Measurements from ENCODE around the gene NHP2. TPM values are rescaled to one million over a fixed set of nuclear protein-coding genes. Genes with fewer than 3 reads are reported as not detected.

The NHP2 gene
- total RNA-seq, 4 donors from 2014 or later: 28.1 to 116 (median 96.7) TPM

DNA sequence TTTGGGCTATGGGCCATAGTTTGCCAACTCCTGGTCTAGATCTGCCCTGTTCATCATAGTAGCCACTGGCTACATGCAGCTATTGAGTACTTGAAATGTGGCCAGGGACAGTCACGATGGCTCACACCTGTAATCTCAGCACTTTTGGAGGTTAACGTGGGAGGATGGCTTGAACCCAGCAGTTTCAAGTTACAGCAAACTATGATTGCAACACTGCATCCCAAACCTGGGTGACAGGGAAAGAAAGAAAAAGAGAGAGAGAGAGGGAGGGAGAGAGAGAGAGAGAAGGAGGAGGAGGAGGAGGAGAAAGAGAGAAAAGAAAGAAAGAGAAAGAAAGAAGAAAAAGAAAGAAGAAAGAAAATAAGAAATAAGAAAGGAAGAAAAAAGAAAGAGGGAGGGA lies 38.6 kb upstream of the NHP2 start:
- in situ Hi-C loops (cut with MboI; ENCODE audit: low pct_ligation_motif_present in 1 of 4, low pct_unique_long_range_greater_than_20kb in 1 of 4, low sequenced_read_pairs in 3 of 4) (no loop called here), intact Hi-C loops (cut with DNase I; ENCODE audit: low total_unique reads) (no loop called here)
- no peak for DNase-seq
- H3K27me3 ChIP-seq: peaks cover 12% of the 10 kb centered on the region
- no peaks in the 10 kb centered on the region for H3K9me3 ChIP-seq
- H3K27ac ChIP-seq: no peak overlapping the region
- H3K4me3 ChIP-seq: no peak overlapping the region
- no peak for TF ChIP-seq CTCF (IDR thresholded peaks at IDR 0.05)
- no peak for TF ChIP-seq EP300 (IDR thresholded peaks at IDR 0.05; ENCODE audit: low read depth)
- TF ChIP-seq POLR2A (IDR thresholded peaks at IDR 0.05): no peak
- no peak for TF ChIP-seq POLR2AphosphoS5 (IDR thresholded peaks at IDR 0.05)
- no peaks in the 10 kb centered on the region for H3K4me1 ChIP-seq
- WGBS, 2 donors (ENCODE audit: low coverage in 1 of 2): 79% methylated on average over 2 of the region's 2 CpGs; no CpG with 5 or more reads in 1 of the 2 donors
- no peaks in the 10 kb centered on the region for H3K36me3 ChIP-seq

DNA sequence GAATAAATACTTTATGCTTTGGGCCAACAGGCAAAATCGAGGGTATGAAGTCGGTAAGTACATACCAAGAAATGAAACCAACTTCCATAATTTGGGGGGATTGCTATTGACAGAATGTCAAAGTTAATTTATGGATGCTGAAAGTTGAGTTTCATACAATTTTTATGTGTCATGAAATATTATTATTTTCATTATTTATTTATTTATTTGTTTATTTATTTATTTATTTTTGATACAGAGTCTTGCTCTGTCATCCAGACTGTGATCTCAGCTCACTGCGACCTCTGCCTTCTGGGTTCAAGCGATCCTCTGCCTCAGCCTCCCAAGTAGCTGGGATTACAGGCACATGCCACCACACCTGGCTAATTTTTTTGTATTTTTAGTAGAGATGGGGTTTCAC lies 38.0 kb upstream of the NHP2 start:
- Histone ChIP-seq H3K27me3 (peaks cover 12% of the 10 kb centered on the region), H3K4me3 (no peak overlapping the region), H3K27ac (no peak overlapping the region), H3K4me1 (no peaks in the 10 kb centered on the region), H3K36me3 (no peaks in the 10 kb centered on the region), H3K9me3 (no peaks in the 10 kb centered on the region)
- intact Hi-C loops (cut with DNase I; ENCODE audit: low total_unique reads): no loop called here
- in situ Hi-C loops (cut with MboI; ENCODE audit: low pct_ligation_motif_present in 1 of 4, low pct_unique_long_range_greater_than_20kb in 1 of 4, low sequenced_read_pairs in 3 of 4): no loop called here
- DNase-seq: no peak
- 71 to 97% methylated on average over 3 to 4 of the region's 4 CpGs for WGBS, 2 donors (ENCODE audit: low coverage in 1 of 2)
- TF ChIP-seq POLR2AphosphoS5 (IDR thresholded peaks at IDR 0.05): no peak
- no peak for TF ChIP-seq EP300 (IDR thresholded peaks at IDR 0.05; ENCODE audit: low read depth)
- TF ChIP-seq POLR2A (IDR thresholded peaks at IDR 0.05): no peak
- TF ChIP-seq CTCF (IDR thresholded peaks at IDR 0.05): no peak

- in situ Hi-C loops (cut with MboI; ENCODE audit: low pct_ligation_motif_present in 1 of 4, low pct_unique_long_range_greater_than_20kb in 1 of 4, low sequenced_read_pairs in 3 of 4) (no loop called here), intact Hi-C loops (cut with DNase I; ENCODE audit: low total_unique reads) (no loop called here)
- peaks cover 6% of the 10 kb centered on the region for H3K27me3 ChIP-seq
- H3K27ac ChIP-seq: no peak overlapping the region
- no peak overlapping the region for H3K4me3 ChIP-seq
- TF ChIP-seq POLR2AphosphoS5 (IDR thresholded peaks at IDR 0.05) (no peak), POLR2A (IDR thresholded peaks at IDR 0.05) (no peak), CTCF (IDR thresholded peaks at IDR 0.05) (no peak), EP300 (IDR thresholded peaks at IDR 0.05; ENCODE audit: low read depth) (no peak)
- no peaks in the 10 kb centered on the region for H3K9me3 ChIP-seq
- WGBS, 2 donors (ENCODE audit: low coverage in 1 of 2): 42 to 48% methylated on average over 2 of the region's 2 CpGs
- DNase-seq: no peak
- no peaks in the 10 kb centered on the region for H3K36me3 ChIP-seq
- H3K4me1 ChIP-seq: no peaks in the 10 kb centered on the region
Measured at GRCh38 chr5:178189433-178189832, 35.7 kb upstream of the NHP2 start.

GRCh38 chr5:178187014-178187413 lies 33.3 kb upstream of the NHP2 start, which contains the start of gene GMCL2:
Gene GMCL2 (minus strand): TSS chr5:178187371. CDS start chr5:178187299, 72 bp downstream.
- Histone ChIP-seq H3K36me3 (no peaks in the 10 kb centered on the region), H3K9me3 (no peaks in the 10 kb centered on the region), H3K27ac (no peak within 1 kb of the TSS), H3K27me3 (no peaks in the 10 kb centered on the region), H3K4me3 (no peak within 1 kb of the TSS), H3K4me1 (no peaks in the 10 kb centered on the region)
- 91 to 93% methylated on average over 7 to 27 of the region's 27 CpGs for WGBS, 2 donors (ENCODE audit: low coverage in 1 of 2)
- no peak for DNase-seq
- intact Hi-C loops (cut with DNase I; ENCODE audit: low total_unique reads) (no loop called here), in situ Hi-C loops (cut with MboI; ENCODE audit: low pct_ligation_motif_present in 1 of 4, low pct_unique_long_range_greater_than_20kb in 1 of 4, low sequenced_read_pairs in 3 of 4) (no loop called here)
- TF ChIP-seq EP300 (IDR thresholded peaks at IDR 0.05; ENCODE audit: low read depth): no peak
- TF ChIP-seq CTCF (IDR thresholded peaks at IDR 0.05): no peak
- no peak for TF ChIP-seq POLR2AphosphoS5 (IDR thresholded peaks at IDR 0.05)
- no peak for TF ChIP-seq POLR2A (IDR thresholded peaks at IDR 0.05)
